HL-60 (cell line): ENCODE measurements around the gene WNT7B.
A peak's percentile ranks its signal among the peaks of the same experiment; 100 is the strongest.

Experiments
- DNase-seq, 2 experiments: peaks; one replicate each; pipeline ENCODE4 v3.0.0-alpha.2; 2010 to 2020; ENCODE audit warnings: low read depth in 1 of 2, low spot score in 1 of 2
- H3K27ac ChIP-seq: fragments of 250-450 bp; sonication (Bioruptor Pico); replicated peaks from 2 replicates; pipeline ENCODE4 v1.5.1; 2020; ENCODE audit warnings: mild to moderate bottlenecking, moderate library complexity
- H3K27me3 ChIP-seq: fragments of 250-450 bp; sonication (Bioruptor Pico); 2 replicates; pipeline ENCODE4 v1.5.1; 2021; ENCODE audit warnings: mild to moderate bottlenecking, moderate library complexity; ENCODE audit not compliant: insufficient read depth, poor library complexity, severe bottlenecking
- H3K4me3 ChIP-seq: replicated peaks from 2 replicates; pipeline ENCODE4 v1.5.1; 2011; ENCODE audit warnings: mild to moderate bottlenecking, control low read depth, low read length; ENCODE audit not compliant: insufficient read depth
- CTCF ChIP-seq: IDR thresholded peaks from one replicate; pipeline ENCODE4 v1.5.1; 2011; ENCODE audit warnings: low read length, control low read depth, inconsistent platforms; ENCODE audit not compliant: insufficient read depth
- GABPA ChIP-seq: IDR thresholded peaks from 2 replicates; pipeline ENCODE4 v1.6.1; 2012; ENCODE audit warnings: low read depth
- POLR2AphosphoS5 ChIP-seq: IDR thresholded peaks from 2 replicates; pipeline ENCODE4 v1.6.1; 2012; ENCODE audit warnings: low read depth
- REST ChIP-seq: IDR thresholded peaks from 2 replicates; pipeline ENCODE4 v1.6.1; 2012; ENCODE audit warnings: low read depth; ENCODE audit not compliant: insufficient replicate concordance
- SPI1 ChIP-seq: IDR thresholded peaks from 2 replicates; pipeline ENCODE4 v1.6.1; 2012; ENCODE audit warnings: low read depth, mild to moderate bottlenecking, borderline replicate concordance

WNT7B gene

GRCh38 chr22:45966320-45966894 lies 10.6 kb downstream of the WNT7B start:
- H3K27me3 ChIP-seq, result peaks cover 41% of the 10 kb centered on the region
- H3K4me3 ChIP-seq, result no peak overlapping the region
- TF ChIP-seq POLR2AphosphoS5, result peak; percentile 84
- TF ChIP-seq CTCF, result no peak
- TF ChIP-seq SPI1, result peak; percentile 1; the same call in 1 of the 2 replicates
- H3K27ac ChIP-seq, result no peak overlapping the region
- peak in 1 of 2 experiments; percentile 80 for DNase-seq

GRCh38 chr22:45965563-45965962 lies 11.4 kb downstream of the WNT7B start:
- DNase-seq, result no peak
- Histone ChIP-seq H3K27ac (no peak overlapping the region), H3K27me3 (peaks cover 33% of the 10 kb centered on the region), H3K4me3 (no peak overlapping the region)
- TF ChIP-seq GABPA, result no peak
- no peak for TF ChIP-seq SPI1
- TF ChIP-seq CTCF, result no peak
- no peak for TF ChIP-seq POLR2AphosphoS5

GRCh38 chr22:45964926-45965527 lies 11.9 kb downstream of the WNT7B start:
- peaks cover 27% of the 10 kb centered on the region for H3K27me3 ChIP-seq
- TF ChIP-seq CTCF, result no peak
- TF ChIP-seq REST, result no peak
- TF ChIP-seq GABPA, result no peak
- TF ChIP-seq POLR2AphosphoS5, result no peak
- no peak for TF ChIP-seq SPI1
- DNase-seq, result no peak
- no peak overlapping the region for H3K27ac ChIP-seq
- no peak overlapping the region for H3K4me3 ChIP-seq

- H3K27me3 ChIP-seq, result peaks cover 23% of the 10 kb centered on the region
- no peak for DNase-seq
- TF ChIP-seq SPI1 (no peak), POLR2AphosphoS5 (no peak), REST (no peak), CTCF (no peak), GABPA (no peak)
- no peak overlapping the region for H3K4me3 ChIP-seq
- H3K27ac ChIP-seq, result no peak overlapping the region
Measured at GRCh38 chr22:45964372-45964771, 12.6 kb downstream of the WNT7B start.
